ENCODE measurements around the gene ZNF655.

DNA sequence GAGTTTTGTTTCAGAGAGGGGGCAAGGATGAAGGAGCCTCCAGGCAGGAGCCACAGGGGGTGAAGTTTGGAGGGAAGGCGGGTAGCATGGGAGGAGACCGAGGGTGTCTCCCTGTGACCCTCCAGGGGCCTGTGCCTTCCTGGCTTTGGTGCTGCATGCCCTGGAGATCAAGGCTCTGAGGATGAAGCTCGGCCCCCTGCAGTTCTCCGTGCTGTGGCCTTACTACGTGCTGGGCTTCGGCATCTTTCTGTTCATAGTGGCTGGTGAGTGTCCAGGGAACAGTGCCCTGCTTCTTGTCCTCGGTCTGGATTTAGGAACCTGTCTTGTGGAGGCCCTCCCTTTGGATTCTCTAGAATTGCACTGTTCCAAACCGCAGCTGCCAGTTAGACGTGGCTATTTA, 49.1 kb downstream of the ZNF655 start:
- TF ChIP-seq CTCF (IDR thresholded peaks at IDR 0.05; ENCODE audit: low read length) (no peak), EZH2 (optimal IDR thresholded peaks at IDR 0.05; ENCODE audit: low read depth, low read length) (no peak), EZH2phosphoT487 (IDR thresholded peaks at IDR 0.05; ENCODE audit: low read length) (no peak)

All from MM.1S (cell line).